ENCODE results near the gene LRRC63.
"Not testable (repeated sequence)": the region's sequence is repeated elsewhere in the genome, so short reads cannot be mapped to it uniquely, and the experiment has no call there.

Gene LRRC63

DNA sequence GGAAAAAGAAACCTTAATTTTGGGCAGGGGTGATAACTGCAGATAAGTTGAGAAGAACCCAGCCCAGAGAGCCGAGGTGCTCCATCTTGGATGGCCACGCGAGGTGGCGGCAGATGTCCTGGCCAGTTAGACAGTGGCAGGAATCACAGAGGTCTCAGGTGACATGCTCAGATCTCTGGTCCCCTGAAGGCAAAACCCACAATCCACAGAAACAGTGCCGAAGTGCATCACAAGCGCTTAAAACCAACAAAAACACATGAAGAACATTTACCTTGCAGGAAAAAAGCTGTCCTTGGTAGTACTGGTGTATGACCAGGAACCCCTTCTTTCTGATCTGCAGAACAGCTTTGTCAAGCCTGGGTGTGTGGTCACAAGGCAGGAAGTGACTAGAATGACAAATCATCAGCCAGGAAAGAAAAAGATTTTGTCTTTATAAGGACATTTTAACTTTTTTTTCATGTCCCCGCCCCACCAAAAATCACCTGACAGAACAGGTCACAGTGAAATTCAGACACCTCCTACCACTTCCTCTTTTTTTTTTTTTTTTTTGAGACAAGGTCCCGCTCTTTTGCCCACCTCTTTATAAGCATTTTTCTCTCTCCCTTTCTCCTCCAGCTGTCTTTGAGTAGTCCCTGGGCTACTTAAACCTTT lies 29.8 kb upstream of the LRRC63 start, which contains the start of gene LCP1:
Gene LCP1 (minus strand): TSS at position 338 of the 651 bp plus-strand sequence. CDS start 22,515 bp downstream, outside the sequence.
- DNase-seq = peak in 4 of 5 experiments; percentile 47 to 98 (median 84)

DNA sequence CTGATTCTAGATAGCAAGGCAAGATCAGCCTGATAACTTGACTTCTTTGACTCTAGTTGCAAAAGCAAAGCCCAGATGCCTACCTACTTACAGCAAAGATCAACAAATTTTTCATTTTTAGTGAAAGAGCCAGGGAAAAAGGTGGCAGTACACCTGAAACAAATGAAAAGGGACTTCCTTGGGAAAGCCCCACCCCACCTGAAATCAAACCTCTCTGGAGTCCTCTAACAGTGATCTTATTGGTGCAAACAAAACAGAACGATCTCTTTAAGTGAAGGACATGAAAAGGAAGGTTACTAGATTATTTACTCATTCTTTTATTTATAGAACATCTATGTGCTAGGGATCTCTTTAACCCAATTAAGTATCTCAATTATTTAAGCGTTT lies 29.2 kb upstream of the LRRC63 start:
- DNase-seq = no peak

DNA sequence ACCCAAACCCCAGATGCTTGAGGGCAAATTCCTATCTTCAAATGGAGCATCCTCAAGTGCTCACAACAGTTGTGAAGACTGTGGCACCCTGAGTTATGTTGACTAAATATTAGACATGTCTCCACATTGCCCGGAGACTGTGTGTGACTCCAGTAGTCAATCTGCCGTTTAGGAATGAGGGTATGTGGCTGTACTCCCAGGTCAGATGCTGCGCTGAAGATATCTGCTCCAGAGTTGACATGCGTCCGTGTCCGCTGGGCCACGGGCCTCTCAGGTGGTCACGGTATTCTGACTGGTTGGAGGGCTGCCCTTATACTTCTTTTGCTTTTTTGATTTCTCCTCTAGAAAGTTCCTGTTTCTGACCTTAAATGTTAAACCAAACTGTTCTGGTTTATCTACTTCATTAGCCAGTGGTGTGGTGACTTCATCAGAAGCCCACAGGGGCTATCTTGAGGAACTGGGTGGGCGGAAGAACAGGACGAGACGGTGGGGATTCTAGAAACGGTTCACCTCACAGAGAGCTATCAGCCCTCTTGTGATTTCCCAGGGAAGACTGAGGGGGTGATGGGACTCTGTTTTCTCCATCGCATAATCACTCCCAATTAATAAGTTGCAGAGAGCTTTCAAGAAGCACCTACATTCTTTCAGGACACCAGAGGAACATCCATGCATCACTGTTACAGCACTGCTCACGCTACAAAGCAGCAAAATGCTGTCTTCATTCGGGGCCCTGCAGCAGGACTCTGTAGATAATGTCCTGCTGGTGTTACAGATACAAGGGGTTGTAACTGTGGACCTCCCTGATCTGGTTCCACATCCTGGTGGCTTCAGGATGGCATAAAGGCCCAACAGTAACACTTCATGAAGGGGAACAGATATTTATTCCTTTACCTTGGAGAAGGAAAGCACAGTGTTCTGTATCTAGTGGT lies 28.4 kb upstream of the LRRC63 start:
- DNase-seq = no peak

DNA sequence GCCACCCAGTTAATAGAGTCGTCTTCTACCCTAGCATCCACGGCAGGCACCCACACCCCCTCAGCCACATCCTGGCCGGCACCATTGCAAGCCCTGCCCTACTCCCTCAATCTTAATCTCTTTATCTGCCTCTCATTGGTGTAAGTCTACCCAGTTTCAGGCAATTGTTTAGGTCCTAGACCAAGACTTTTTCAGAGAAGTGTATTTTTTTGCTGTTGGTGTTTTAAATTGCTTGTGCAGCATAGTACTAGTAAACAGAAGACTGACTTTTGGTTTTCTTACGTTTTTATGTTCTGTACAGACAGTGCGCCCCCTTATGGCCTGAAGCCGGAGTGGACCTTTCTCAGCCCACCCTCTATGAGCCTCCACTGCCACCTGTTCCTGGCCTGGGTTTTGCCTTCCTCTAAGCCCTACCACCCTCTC lies 27.4 kb upstream of the LRRC63 start:
- DNase-seq = peak; percentile 34 to 93 (median 64)

DNA sequence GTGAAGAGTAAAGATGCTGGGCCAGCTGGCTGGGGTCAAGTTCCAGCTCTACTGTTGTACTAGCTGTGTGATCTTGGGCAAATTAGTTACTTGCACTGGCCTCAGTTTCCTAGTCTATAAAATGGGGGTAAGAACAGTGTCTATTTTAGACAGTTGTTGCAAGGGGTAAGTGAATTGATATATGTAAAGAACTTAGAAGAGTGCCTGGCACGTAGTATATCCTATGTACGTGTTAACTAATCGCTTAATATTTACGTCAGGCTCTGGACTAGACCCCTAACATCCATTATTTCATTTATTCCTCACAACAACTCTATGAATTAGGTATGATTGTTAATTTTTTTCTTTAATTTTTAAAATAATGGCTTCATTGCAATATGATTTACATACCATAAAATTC lies 26.1 kb upstream of the LRRC63 start:
- DNase-seq = no peak

DNA sequence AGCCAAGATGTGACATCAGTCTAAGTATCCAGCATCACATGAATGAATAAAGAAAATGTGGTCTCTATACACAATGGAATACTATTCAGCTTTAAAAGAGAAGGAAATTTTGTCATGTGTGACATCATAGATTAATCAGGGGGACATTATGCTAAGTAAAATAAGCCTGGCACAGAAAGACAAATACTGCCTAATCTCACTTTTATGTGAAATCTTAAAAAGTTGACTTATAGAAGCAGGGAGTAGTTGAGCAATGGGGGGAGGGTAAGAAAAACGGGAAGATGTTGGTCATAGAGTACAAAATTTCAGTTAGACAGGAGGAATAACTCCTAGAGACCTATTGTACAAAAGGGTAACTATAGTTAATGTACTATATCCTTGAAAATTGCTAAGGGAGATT lies 19.3 kb upstream of the LRRC63 start:
- DNase-seq = no peak

DNA sequence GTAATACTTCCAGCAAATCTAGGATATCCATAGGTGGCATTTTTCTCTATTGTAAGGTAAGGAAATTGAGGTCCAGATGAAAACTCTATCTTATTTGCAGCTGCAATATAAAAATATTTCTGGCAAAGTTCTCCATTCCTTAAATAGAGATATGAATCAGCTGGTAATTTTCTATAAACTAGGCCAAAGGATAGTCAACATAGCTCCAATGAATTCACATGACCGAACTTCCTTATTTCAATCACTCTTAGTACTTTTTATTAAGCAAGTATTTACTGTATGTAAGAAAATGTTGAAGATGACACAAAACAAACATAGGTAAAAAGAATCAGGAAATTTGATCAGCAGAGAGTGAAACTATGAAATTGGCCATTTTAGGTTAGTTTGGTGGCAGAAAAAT lies 16.7 kb upstream of the LRRC63 start:
- no peak for DNase-seq

DNA sequence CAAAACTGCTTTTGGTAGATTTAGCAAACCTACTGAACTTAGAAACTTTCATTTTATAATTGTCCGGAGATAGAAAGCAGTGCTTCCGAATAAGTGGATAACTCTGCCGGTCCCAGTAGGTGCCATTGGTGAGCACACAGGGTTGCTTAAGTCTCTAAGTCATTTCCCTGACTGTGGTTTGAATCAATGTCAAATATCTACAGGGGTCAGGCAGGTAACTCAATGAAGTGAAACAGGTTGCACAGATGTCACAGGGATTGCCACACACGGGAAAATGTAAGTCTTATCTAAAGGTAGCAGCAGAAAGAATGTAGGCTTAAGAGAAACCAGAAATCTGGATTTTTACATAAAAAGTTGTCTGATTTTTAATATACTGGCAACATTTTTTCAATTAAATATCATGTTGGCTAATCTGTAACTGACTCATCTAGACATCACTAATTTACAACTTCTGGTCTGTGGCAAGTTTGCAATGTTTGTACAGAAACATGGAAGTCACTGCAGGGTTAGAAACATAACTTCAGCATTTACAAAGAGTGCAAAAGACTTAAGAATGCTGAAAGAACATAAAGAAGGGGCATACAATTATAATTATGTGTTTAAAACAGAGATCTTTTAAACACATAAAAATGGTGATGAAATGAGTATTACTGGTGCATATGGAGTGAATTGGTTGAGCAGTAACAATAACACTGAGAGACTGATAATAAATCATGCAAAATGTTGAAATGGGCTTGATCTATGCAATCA lies 14.3 kb upstream of the LRRC63 start:
- DNase-seq = no peak

DNA sequence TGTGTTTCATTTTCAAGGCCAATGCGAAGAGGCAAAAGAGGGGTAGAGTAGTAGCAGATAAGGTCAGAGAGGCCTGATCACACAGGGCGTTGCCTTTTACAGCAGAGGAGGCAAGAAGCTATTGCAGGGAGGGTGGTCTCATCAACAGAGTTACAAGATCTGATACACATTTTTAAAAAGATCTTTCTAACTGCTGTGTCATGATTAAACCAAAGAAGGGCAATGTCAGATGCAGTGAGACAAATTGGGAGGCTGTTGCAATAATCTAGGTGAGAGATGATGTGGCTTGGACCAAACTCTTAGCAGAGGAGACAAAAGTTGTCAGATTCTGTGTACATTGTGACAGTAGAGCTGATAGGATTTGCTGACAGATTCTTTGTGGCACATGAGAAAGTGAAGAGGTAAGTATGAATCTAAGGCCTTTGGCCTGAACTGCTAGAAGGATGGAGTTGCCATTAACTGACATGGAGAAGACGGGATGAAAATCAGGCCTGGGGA lies 13.0 kb upstream of the LRRC63 start:
- no peak for DNase-seq

DNA sequence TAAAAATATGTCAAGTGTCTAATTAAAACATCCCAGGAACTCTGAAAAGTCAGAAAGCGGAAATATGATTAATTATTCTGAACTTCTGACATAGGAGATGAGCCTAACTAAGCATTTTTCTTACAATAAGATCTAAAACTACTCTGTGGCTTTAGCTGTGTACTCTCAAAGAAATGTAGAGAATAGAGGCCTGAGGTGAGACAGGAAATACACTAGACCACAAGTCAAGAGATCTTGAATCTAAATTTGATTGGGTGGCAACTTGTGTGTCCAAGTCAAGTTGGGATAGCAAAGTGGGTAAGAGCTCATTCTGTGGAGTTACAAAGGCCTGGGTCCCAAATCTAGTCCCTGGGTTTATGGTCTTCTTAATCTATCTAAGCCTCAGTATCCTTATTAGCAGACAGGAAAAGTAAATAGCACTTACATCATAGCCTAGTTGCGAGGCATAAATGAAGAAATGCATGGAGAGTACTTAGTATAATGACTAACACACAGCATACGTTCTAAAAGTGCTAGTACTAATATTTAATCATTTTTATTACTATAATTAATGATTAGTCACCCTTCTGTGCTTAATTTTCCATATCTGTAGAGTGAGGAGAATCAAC lies 9.4 kb upstream of the LRRC63 start:
- DNase-seq = peak in 1 of 5 experiments; percentile 84

DNA sequence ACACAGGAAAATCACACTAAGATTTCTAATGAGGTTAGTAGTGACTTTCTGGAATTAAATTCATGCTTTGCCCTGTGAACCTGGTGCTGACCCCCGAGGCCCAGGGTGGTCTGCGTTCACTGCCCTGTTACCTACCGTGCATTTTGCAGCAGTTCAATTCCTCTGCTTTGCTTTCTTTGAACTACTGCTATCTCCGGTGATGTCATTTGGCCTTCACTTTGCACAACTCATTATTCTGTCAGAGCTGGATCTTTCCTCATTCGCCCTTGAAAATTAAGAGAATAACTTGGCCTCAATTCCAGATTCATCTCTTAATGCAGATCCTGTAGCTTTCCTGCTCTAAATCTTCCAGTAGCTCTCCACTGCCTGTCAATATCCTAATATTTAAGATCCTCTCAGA lies 8.8 kb upstream of the LRRC63 start:
- DNase-seq = no peak

DNA sequence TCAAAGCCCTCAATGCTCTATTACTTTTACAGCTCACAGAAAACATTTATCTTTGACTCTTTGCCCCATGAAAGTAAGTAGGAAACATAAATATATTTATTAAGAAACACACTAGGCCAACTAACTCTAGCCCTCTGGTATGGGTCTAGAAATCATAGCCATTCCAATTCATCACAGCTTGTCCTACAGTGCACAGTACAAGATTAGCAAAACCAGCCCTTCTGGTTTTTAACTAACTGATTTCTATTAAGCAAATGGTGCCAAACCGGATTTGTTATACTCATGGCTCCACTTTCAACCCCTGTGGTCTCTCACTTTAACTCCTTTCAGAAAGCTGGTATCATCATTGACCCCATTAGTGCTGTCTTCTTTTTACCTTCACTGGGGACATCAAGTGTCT lies 5.6 kb upstream of the LRRC63 start:
- no peak for DNase-seq

DNA sequence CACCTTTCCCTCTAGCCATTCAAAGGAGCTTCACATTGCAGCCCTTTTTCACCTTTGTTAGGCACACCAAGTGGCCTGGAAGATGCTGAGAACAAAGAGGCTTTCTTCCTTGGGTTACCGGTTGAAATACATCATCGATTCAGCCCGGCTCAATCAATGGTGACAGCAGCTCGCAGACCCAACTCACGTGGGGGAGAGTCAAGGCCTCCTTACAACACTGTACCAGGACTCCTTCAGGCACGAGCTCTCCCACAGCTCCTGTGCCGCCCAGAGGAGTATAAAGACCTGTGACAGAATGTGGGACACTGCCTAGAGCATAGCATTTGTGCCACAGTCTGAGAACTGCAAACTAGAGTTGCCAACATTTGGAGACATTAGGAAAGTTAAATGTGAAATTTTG lies 3.9 kb upstream of the LRRC63 start:
- DNase-seq = no peak

DNA sequence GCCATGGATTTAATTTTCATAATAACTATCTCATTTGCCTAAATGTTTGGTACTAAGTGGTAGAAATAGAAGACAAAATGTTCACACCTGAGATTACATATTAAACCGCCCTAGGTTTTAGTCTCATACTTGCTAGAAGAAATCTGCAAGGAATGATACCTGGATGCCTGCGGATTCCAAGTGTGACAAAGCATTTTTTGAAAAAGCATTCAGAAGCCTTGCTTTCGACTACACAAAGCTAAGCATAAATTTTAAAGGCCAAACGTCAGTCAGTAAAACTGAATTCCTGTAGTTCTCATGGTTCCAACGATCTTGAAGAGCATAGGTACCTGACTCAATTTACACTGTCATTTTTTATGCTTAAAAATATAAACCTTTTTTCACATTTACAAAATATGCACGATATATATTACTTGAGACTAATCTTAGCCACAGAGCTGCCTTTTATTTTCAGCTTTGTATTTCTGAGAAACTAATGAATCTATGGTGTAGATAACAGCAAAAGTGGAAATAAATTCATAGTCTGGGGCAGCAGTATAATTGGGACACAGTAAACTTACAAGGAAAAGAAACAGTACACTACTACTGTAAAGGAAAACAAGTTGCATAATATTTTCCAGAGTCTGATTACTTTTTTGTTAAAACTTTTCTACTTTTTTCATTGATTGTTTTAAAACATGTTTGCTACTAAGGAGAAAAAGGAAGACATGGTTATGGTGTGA lies 1.2 kb upstream of the LRRC63 start:
- DNase-seq = no peak

DNA sequence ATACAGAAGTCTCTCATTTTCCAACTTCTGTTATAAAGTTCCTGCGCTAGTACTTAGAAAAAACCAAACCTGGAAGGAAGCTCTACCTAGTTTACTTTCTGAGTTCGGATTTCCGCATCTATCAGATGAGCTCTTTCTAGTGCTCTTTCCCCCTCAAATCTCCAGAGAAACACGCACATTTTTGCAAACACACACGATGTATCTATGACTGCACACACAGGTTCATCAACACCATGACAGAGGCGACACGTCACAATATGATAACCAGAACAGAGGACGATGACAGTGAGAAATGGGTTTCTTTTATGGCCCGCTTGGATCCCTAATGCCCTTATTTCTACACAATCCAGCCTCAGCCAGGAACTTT lies 629 bp upstream of the LRRC63 start:
- DNase-seq = peak in 3 of 5 experiments; percentile 7 to 79 (median 46)

DNA sequence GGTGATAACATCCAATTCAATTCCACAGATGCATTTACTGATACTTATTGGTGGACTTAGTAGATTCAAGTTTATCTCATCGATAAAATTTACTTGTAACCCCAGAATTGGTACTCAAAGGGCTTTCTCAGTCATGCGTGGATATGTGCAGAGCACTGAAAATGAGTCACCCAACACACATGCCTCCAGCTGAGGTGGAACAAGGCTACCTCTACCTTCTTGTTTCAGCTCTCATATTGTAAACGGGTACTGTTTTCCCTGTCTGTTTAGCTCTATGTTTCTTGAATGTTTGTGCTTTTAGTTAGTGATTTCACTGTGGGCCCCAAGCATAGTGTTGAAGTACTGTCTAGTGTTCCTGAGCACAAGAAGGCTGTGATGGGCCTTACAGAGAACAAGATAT lies 1.5 kb downstream of the LRRC63 start:
- DNase-seq = peak in 1 of 5 experiments; percentile 8

DNA sequence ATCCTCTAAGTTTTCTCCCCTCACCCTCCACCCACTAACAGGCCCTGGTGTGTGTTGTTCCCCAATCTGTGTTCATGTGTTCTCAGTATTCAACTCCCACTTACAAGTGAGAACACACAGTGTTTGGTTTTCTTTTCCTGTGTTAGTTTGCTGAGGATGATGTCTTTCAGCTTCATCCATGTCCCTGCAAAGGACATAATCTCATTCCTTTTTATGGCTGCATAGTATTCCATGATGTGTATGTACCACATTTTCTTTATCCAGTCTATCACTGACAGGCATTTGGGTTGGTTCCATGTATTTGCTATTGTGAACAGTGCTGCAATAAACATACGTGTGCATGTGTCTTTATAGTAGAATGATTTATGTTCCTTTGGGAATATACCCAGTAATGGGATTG lies 3.0 kb downstream of the LRRC63 start:
- not testable (repeated sequence) for DNase-seq

DNA sequence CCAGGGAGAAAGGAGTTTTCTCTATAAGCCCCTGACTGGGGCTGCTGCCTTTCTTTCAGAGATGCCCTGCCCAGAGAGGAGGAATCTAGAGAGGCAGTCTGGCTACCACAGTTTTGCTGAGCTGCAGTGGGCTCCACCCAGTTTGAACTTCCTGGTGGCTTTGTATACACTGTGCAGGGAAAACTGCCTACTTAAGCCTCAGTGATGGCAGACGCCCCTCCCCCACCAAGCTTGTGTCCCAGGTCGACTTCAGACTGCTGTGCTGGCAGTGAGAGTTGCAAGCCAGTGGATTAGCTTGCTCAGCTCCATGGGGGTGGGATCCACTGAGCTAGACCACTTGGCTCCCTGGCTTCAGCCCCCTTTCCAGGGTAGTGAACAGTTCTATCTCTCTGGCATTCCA lies 8.5 kb downstream of the LRRC63 start:
- DNase-seq = peak in 1 of 5 experiments; percentile 23

DNA sequence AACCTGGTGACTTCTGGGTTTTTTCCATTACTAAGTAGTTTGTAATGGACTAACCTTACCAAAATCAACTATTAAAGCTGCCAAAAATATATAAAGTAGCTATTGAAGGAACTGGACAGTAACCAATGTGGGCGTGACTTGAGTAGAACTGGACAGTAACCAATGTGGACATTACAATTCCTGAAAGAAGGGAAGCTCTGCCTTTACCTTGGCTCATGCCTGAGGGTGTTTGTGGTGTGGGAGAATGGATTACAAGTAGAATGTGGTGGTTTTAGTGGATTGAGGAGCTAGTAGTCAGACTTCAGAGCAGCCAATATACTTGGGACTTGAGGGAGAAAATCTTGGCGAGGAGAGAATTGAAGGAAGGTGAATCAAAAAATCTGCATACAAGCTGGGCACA lies 17.5 kb downstream of the LRRC63 start:
- DNase-seq = no peak

DNA sequence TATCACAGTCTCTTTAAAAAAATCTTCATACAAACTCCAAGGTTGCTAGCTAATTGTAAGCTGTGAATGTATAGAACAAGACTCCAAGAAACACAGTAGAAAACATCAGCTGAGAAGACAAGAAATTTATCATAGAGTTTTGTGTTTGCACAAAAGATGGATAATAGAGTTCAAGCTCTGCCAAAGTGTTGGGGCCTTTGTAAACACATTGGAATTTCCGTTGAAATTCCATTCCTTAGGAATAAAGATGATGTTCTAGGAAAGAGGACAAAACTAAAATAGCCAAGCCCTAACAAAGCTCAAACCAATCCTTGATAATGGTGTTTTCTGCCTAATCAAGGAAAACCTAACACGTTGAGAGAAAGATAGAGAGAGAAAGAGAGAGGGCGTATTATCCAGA lies 20.6 kb downstream of the LRRC63 start:
- no peak for DNase-seq

DNA sequence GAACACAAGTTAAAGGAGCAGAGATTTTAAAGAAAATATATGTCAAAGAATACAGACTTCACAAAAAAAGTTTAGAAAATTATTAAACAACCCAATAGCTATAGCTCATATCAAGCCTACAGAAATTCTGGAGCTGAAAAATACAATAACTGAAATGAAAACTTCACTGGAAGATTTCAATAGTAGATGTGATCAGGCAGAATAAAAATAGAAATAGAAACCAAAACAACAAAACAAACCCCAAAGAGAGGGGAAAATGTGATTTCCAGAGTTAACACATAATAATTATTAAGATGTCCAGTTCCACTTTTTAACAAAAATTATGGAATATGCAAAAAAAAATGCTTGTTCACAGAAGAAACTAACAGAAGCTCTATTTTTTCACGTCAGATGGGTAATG lies 23.6 kb downstream of the LRRC63 start:
- no peak for DNase-seq

DNA sequence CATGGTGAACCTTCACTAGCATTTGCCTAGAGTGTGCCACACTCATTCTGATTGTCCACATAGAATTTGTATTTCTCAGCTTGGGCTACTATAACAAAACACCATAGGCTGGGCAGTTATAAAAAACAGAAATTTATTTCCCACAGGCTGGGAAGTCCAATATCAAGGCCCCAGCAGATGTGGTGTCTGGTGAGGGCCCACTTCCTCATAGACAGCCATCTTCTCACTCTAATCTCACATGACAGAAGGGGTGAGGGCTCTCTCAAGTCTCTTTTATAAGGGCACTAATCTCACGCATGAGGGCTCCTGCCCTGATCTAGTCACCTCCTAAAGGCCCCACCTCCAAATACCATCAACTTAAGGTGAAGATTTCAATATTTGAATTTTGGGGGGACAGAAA lies 53.6 kb downstream of the LRRC63 start:
- DNase-seq = no peak

Measured in T-helper 2 cell (primary cell).